NCI-H82 treated with DMSO at 0.1 percent for 48 hours (cell line): ENCODE measurements around the gene POU2AF1.

Experiments
- DNase-seq: peaks from one replicate; lab custom pipeline; 2025; ENCODE audit not compliant: unreplicated experiment; lab: John Stamatoyannopoulos, UW

POU2AF1 gene

DNA sequence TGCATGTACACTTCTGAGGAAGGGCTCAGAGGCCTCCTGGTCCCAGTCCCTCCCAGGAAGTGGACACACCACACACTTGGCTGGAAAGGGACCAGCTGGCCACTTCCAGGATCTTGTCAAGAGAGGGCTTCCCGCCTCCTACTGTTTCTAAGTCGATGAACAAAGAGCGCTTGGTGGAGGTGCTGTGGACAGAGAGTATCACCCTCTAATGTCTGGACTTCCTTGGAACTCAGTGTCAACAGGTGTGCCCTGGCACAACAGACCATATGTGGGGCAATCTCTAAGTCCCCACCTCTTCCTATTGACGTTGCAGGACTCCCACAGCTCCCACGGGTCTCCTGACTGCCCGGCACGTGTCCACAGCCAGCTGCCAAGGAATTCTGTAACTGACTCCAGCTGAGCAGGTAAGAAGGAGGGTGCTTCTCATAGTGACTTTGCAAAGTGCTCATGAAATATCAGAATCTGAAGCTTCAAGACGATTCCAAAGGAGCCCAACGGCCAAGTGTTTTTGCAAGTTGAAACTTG is 16.1 kb downstream of the POU2AF1 start:
- no peak for DNase-seq

GRCh38 chr11:111361874-111362273 is 17.2 kb downstream of the POU2AF1 start:
- no peak for DNase-seq

DNA sequence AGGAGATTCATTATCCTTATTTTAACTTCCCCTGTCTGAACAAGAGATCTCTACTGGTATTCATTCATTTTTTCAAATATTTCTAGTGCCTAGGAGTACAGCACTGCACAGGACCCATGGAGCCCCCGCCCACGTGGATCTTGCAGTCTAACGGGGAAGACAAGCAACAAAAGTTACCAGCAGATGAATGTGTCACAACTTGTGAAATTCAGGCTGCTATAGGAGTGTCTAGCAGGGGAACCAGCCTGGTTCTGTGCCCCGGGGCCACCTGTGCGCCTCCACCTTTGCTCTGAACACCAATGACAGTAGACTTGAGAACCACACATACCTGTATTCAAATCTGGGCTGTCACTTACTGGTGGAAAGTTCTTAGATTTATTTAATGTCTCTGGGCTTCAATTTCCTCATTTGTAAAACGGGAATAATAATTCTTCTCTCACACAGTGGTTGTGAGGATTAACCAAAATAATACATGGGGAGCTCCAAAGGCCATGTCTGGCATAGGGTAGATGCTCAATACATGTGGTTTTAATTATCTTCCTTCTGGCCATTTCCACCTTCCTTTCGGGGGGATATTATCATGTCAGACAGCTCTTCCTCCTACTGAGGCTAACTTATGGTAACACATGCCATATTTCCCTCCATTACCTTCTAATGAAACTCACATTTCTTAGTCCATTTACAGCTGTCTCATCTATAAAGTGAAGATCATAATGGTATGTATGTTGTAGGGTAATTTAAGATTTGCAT is 17.8 kb downstream of the POU2AF1 start:
- no peak for DNase-seq

GRCh38 chr11:111360150-111361043 is 18.7 kb downstream of the POU2AF1 start:
- DNase-seq: no peak

- no peak for DNase-seq
Observed at GRCh38 chr11:111359223-111360149, 19.6 kb downstream of the POU2AF1 start.

DNA sequence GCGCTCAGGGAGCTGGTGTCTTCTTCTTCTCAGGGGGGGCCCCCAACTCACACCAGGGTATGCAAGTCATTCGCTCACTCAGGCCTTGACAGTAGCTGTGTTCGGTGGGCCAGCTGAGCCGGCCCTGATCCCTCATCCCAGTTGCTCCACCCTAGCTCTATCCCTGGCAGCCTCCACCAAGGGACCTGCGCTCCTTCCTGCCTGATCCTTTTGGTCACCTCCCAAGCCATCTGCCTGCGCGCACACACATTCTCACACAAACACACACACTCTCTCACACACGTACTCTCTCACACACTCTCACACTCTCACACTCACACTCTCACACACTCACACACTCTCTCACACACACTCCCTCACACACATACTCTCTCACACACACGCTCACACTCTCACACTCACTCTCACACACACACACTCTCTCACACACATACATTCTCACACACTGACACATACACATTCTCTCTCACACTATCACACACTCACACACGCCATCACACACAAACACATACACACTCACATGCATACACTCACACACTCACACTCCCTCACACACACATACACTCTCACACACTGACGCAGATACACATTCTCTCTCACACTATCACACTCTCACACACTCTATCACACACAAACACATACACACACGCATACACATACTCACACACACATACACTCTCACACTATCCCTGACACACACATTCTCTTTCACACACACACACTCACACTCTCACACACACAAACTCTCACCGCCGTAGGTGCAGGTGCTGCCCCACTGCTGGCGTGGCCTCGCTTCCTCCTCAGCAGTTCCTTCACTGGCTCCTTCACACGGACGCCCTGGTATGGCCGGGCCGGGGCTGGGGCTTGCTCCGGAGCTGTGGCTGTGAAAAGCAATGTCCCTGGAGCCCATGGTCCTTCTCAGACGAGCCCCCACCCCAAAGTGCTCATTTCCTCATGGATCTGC is 20.8 kb downstream of the POU2AF1 start:
- no peak for DNase-seq

GRCh38 chr11:111357150-111358037 is 21.7 kb downstream of the POU2AF1 start:
- DNase-seq: no peak

DNA sequence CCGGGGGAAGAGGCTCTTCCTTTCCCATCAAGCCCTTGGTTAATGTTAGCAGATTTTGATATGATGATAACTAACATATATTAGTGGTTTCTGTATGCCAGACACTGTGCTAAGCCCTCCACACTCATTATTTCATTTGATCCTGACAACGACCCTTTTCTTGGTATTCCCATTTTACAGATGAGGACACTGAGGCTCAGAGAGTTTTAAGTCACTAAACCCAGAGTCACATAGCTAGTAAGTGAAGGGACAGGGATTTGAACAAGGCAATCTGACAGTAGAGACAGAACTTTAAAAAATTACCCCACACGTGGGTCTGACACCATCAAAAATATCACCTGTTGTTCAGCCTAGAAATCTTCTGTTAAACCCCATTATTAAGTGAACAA is 22.4 kb downstream of the POU2AF1 start:
- no peak for DNase-seq

DNA sequence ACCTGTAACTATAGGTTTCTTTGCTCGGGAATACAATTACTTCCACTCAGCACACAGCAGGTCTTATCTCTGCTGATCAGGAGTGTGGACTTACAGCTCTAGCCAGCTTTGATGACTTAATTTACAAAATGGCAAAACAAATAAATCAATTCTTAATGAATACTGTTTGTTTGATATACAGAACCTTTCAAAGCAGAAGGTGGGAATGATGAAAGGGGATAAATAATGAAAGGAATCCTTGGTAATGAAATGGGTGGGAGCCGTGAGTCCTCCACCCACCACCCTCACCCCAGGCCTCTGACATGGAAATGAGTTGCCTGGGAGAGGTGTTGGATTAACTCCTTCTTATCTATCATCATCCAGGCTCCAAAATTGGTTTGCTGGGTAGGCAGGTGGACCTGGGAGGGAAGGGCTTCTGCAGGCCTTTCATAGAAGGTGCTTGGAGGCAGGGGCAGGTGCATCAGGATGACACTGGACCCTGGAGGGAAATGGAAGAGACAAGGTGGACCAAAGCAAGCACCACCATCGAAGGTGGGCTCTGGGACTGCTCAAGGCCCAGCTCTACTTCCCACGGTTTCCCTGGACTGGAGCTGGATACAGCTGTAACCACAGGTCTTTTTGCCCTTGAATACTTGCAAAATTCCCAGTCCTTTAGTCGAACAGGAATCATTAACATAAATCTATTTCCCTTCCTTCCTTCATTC is 23.0 kb downstream of the POU2AF1 start:
- no peak for DNase-seq

- DNase-seq: no peak
Observed at GRCh38 chr11:111355101-111355500, 24.0 kb downstream of the POU2AF1 start.

DNA sequence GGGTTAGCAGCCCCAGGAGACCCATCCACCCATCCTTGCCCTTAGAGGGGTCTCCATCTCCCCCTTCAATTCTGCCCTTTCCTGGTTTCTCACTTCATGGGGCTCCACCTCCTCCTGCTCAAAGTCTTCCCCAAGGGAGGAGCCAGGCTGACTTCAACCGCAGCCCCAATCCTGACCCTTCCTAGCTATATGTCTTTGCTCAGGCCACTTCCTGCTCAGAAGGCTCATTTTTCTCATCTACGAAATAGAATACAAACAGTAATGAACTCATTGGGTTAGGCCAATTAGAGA is 24.5 kb downstream of the POU2AF1 start:
- no peak for DNase-seq

GRCh38 chr11:111353776-111354600 is 25.1 kb downstream of the POU2AF1 start:
- no peak for DNase-seq

DNA sequence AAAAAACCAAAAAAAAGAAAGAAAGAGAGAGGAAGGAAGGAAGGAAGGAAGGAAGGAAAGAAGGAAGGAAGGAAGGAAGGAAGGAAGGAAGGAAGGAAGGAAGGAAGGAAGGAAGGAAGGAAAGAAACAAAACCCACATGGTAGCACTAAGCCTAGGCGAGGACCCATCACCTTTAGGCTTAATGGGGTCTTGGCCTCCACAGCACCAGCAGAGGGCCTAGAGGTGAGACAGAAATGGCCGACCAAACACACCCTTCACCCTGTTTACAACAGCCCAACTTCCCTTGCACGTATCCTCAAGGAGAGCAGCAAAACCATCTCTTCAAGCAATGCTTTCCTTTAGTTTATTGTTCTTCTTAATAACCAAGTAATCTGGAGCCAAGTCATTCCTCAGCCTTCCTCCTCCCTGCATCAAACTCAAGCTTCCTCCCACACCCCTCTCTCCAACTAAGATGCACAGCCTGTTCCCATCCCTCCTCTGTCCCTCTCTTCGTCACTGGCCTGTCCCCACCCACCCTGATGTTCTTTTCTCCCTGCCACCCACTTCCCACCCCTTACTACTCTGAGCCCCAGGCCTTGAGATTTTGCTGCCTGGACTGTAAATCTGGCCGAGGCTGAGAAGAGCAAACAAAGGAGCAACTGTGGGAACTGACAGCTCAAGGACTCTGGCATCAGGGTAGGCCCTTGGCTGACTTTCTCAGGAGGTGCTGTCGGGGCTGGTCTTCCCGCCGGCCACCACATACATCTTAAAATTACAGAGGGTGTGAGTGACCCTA is 26.0 kb downstream of the POU2AF1 start:
- DNase-seq: no peak

GRCh38 chr11:111352231-111352746 is 26.8 kb downstream of the POU2AF1 start:
- no peak for DNase-seq

DNA sequence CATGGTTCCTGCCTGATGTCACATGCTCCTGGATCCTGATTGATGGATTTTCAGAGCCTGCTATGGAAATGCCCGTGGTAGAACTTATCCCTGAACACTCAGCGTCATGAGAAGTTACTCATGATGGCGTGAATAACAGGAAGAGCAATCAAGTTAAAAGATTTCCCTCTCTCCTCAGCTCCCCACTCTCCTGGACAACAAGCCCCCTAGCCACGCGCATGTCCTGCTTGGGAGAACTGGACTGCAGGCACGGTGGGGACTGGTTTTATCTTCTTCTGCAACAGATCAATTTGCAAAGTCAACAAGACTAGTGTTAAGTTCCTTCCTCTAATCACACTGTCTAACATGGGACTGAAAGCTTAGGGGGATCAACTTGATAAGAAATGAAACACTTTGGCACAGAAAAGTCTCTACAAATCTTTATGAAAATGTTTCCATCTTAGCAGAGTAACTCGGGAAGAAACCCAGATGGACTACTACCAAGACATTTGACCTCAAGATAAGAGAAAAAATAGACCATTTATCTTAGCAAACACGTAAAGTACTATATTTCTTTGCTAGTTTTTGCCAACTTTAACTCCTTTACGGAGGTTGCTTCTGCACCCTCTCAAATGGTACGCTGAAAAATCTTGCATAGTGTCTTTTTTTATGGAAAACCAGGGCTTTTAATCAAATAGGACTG is 27.6 kb downstream of the POU2AF1 start:
- no peak for DNase-seq

DNA sequence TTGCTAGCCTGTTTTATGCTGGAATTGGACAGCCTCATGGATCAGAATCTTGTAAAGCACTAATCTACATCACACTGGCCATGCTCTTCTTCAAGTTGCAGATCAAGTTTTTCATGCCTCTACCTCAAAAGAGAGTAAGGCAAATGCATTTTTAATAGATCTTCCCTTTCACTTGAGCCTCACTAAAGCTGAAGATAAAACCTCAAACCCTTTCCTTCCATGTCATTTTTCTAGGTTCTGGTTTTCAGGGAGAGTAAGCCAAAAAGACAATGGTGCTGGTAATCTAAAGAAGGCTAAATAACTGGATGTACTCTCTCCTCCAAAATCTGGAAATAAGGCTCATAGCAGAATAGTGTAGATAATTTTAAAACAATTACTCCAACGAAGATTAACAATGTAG is 28.3 kb downstream of the POU2AF1 start:
- no peak for DNase-seq
